ENCODE measurements around the gene TMEM139.

- TF ChIP-seq, protein P1, sequence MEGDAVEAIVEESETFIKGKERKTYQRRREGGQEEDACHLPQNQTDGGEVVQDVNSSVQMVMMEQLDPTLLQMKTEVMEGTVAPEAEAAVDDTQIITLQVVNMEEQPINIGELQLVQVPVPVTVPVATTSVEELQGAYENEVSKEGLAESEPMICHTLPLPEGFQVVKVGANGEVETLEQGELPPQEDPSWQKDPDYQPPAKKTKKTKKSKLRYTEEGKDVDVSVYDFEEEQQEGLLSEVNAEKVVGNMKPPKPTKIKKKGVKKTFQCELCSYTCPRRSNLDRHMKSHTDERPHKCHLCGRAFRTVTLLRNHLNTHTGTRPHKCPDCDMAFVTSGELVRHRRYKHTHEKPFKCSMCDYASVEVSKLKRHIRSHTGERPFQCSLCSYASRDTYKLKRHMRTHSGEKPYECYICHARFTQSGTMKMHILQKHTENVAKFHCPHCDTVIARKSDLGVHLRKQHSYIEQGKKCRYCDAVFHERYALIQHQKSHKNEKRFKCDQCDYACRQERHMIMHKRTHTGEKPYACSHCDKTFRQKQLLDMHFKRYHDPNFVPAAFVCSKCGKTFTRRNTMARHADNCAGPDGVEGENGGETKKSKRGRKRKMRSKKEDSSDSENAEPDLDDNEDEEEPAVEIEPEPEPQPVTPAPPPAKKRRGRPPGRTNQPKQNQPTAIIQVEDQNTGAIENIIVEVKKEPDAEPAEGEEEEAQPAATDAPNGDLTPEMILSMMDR (IDR thresholded peaks at IDR 0.05): peak; percentile 29 to 52 (median 30)
- TF ChIP-seq POLR2A (IDR thresholded peaks at IDR 0.05; ENCODE audit: low read depth) (peak; percentile 19), EP300 (IDR thresholded peaks at IDR 0.05) (no peak), POLR2AphosphoS5 (IDR thresholded peaks at IDR 0.05) (peak; percentile 83 to 87)
These were observed 3.4 kb downstream of the TMEM139 start, which contains the start of gene CASP2 for GRCh38 chr7:143287935-143288826.
